Measurements from ENCODE around the gene PREP. TPM values are rescaled to one million over a fixed set of nuclear protein-coding genes. Genes with fewer than 3 reads are reported as not detected.

Gene PREP
- total RNA-seq, 6 experiments from 2014 or later, result 35.4 to 42.1 (median 36.8) TPM

DNA sequence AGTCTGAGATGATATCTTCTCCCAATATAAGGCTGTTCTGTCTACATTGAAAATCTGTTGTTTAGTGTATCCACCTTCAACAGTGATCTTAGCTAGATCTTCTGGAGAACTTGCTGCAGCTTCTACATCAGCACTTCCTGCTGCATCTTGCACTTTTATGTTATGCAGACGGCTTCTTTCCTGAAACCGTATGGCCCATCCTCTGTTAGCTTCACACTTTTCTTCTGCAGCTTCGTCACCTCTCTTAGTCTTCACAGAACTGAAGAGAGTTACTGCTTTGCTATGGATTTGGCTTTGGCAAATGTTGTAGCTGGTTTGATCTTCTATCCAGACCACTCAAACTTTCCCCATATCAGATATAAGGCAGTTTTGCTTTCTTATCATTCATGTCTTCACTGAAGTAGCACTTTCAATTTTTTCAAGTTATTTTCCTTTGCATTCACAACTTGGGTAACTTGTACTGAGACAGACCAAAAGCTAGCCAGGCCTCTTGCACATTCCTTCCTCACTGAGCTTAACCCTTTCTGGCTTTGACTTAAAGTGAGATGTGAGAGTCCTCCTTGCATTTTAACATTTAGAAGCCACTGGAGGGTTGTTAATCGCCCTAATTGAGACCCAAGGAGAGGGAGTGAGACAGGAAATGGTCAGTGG lies 110.1 kb downstream of the PREP start:
- no peak for TF ChIP-seq CTCF (IDR thresholded peaks at IDR 0.05)
- Mint-ChIP-seq H3K4me1 (ENCODE audit: low read depth) (no peaks in the 10 kb centered on the region), H3K27ac (no peak overlapping the region), H3K4me3 (no peak overlapping the region), H3K27me3 (ENCODE audit: insufficient read depth) (0 out of 2 replicates have a peak, but pooled peaks cover 1% of the 10 kb centered on the region), H3K9me3 (no peaks in the 10 kb centered on the region), H3K36me3 (ENCODE audit: low read depth) (peaks cover 10% of the 10 kb centered on the region; the same call in 1 of the 2 replicates)
- no peak for DNase-seq

DNA sequence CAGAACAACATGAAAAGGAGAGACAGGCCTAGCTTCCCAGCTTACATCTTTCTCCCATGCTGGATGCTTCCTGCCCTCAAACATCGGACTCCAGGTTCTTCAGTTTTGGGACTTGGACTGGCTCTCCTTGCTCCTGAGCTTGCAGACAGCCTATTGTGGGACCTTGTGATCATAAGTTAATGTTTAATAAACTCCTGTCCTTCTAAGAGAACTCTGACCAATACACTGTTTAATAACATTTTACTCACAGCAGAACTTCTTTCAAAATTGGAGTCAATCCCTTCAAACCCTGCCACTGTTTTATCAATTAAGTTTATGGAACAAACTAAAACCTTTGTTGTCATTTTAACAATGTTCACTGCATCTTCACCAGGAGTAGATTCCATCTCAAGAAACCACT lies 111.4 kb downstream of the PREP start:
- TF ChIP-seq CTCF (IDR thresholded peaks at IDR 0.05), result no peak
- Mint-ChIP-seq H3K4me1 (ENCODE audit: low read depth) (no peaks in the 10 kb centered on the region), H3K27me3 (ENCODE audit: insufficient read depth) (0 out of 2 replicates have a peak, but pooled peaks cover 1% of the 10 kb centered on the region), H3K36me3 (ENCODE audit: low read depth) (peaks cover 6% of the 10 kb centered on the region; the same call in 1 of the 2 replicates), H3K4me3 (no peak overlapping the region), H3K9me3 (no peaks in the 10 kb centered on the region), H3K27ac (no peak overlapping the region)
- no peak for DNase-seq

DNA sequence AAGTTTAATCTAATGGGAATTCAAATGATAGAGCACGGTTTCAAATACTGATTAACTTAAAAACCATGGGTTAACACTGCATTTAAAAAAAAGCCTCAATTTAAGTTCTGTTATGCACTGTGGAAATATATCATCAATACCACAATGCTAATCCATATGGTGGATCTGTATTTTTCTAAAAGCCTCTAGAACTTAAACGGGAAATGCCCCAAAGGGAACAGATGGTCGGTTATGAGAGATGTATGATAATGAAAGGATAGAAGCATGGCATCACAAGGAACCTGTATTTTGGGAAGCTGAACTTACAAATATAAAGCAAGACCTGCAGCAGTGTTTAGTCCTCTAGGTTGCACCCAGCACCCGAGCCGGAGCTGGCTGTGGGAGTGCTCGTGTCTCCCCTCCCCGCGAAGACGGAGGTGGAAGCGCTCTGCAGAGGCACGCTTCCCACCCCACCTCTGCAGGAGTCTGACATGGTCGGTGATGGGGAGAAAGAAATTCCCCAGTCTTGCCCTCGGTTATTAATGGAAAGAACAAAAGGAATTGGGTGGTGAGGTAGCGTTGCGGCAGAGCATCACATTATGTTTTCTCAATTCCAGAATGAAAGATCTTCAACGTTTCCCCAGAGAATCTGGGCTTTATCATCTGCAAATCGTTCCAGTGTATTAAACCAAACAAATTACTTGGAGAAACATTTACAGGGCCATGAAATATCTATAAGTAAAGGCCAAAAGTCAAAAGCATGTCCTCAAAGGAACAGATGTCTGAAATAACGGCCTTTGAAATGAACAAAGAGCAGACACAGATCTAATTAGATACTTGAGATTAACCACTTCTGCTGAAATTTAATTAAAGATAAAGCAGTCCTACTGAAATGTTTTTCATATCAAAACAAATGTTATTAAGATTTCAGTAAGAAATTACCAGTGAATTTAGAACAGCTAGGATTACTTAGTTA lies 120.0 kb downstream of the PREP start:
- Mint-ChIP-seq H3K27ac (no peak overlapping the region), H3K36me3 (ENCODE audit: low read depth) (peaks cover 18% of the 10 kb centered on the region), H3K4me3 (no peak overlapping the region), H3K4me1 (ENCODE audit: low read depth) (no peaks in the 10 kb centered on the region), H3K9me3 (no peaks in the 10 kb centered on the region), H3K27me3 (ENCODE audit: insufficient read depth) (no peaks in the 10 kb centered on the region; the same call in 1 of the 2 replicates)
- no peak for TF ChIP-seq CTCF (IDR thresholded peaks at IDR 0.05)
- DNase-seq, result no peak

DNA sequence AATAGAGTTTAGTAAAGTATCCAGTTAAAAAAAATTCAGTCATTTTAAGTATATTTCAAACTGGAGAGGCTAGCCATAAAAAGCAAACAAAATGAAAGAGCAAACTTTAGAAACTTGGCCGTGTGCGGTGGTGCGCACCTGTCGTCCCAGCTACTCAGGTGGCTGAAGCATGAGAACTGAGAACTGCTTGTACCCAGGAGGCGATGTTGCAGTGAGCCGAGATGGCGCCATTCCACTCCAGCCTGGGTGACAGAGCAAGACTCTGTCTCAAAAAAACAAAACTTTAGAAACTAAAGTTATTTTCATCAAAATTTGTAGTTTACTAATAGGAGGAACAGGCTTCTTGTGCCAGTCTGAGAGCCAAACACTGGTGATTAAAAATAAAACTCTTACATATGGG lies 122.8 kb downstream of the PREP start:
- Mint-ChIP-seq H3K36me3 (ENCODE audit: low read depth) (peaks cover 33% of the 10 kb centered on the region), H3K9me3 (no peaks in the 10 kb centered on the region), H3K27ac (no peak overlapping the region), H3K4me1 (ENCODE audit: low read depth) (no peaks in the 10 kb centered on the region), H3K27me3 (ENCODE audit: insufficient read depth) (no peaks in the 10 kb centered on the region; the same call in 1 of the 2 replicates), H3K4me3 (no peak overlapping the region)
- no peak for TF ChIP-seq CTCF (IDR thresholded peaks at IDR 0.05)
- no peak for DNase-seq

DNA sequence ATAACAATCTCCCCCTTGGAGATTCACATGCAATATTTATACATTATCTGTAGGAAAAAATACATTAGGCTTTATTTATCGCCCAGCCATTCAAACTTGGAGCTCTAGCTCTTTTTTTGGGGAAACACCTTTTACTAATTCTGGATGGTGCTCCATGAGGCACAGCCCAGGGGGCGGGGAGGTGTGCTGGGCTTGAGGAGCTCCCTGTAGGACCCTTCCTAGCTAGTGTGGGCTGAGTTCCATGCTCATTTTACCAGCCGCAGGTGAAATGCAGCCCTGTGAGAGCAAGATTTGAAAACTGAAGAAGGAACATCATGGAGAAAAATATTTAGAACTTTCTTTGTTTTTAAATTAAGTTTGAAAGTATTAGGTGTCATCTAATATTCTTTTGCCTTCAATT lies 123.4 kb downstream of the PREP start:
- no peak for TF ChIP-seq CTCF (IDR thresholded peaks at IDR 0.05)
- no peak for DNase-seq
- Mint-ChIP-seq H3K27me3 (ENCODE audit: insufficient read depth) (no peaks in the 10 kb centered on the region), H3K36me3 (ENCODE audit: low read depth) (peaks cover 33% of the 10 kb centered on the region), H3K9me3 (no peaks in the 10 kb centered on the region), H3K27ac (no peak overlapping the region), H3K4me3 (no peak overlapping the region), H3K4me1 (ENCODE audit: low read depth) (no peaks in the 10 kb centered on the region)
